ENCODE data around the gene DNAJB12. TPM values are rescaled to one million over a fixed set of nuclear protein-coding genes. Genes with fewer than 3 reads are reported as not detected.
"Not testable (repeated sequence)": the region's sequence is repeated elsewhere in the genome, so short reads cannot be mapped to it uniquely, and the experiment has no call there.

The DNAJB12 gene
- total RNA-seq, 3 donors from 2014 or later (not counting 1 experiment from before 2014, with no cell fraction given) = 47.3 to 54.2 (median 48.7) TPM

DNA sequence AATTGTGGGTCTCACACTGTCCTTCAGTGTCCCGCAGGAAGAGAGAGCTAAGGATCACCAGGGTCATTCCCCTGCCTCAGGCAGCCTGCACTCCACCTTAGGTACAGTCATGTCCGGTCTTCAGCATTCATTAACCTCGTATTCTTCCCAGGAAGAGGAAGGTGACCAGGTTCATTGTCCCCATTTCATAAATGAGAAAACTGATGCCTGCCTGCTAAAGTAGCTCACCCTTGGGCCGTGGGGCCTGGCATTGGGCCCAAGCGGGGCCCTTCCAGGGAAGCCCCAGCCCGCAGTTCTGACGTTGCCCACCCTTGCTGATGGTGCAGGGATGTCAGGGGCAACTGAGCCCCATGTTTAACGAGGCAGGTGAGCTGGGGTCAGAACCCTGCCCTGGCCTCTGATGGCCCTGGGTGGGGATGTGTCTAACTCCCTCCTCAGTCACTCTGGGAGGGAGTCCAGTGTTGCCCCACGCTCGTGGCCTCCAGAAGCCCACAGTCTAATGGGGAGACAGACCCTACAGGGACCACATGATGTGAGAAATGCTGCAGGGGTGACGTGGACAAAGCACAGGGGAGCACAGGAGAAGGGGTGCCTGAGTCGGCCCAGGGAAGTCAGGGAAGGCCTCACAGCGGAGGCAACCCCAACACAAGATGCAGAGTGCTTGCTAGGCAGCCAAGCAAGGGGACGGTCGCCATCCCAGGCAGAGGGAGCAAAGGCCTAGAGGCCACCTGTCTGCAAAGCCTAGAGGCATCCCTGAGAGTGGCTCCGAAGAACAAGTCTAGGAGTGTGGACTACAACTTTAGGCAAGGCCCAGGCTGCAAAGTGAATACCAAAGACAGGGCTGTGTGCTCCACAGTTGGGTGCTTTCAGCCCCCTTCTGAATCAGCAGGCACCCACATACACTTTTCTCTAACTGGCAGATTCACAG lies 55.9 kb downstream of the DNAJB12 start:
- H3K36me3 Mint-ChIP-seq = no peaks in the 10 kb centered on the region
- intact Hi-C loops (cut with micrococcal nuclease) = no loop called here

DNA sequence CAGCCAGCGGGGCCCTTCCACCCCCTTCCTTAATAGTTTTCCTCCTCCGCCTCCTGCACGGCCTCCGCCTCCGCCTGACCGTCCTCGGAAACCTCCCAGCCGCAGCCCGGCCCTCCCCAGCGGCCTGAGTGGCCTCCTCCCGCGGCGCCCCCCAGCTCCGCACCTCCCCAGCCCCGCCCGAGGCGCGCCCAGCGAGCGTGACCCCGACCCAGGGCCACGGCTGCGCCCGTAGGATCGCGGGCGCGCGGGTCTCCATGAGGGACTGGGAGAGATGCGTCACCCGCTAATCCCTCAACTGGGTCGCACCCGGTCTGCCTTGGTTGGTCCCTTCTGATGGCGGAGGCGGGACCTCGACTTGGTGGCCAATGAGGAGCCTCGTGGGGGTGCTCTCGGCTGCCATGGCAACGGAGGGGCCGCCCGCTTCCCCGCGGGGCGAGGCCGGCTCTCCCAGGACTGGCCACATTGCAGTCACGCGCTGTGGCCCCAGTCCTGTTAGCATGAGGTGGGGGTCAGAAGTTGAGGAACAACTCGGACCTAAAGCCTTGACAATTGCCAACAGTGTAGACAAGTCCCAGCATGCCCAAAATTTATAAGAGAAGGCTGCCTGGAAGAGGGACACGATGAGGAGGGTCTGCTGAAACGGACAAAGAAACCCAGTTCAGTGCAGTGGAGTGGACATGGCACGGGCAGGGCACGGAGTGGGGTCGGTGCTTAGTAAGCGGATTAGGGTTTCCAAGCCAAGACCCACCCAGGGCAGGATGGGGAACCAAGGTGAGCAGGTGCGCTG lies 56.7 kb downstream of the DNAJB12 start:
- TF ChIP-seq, protein P1, sequence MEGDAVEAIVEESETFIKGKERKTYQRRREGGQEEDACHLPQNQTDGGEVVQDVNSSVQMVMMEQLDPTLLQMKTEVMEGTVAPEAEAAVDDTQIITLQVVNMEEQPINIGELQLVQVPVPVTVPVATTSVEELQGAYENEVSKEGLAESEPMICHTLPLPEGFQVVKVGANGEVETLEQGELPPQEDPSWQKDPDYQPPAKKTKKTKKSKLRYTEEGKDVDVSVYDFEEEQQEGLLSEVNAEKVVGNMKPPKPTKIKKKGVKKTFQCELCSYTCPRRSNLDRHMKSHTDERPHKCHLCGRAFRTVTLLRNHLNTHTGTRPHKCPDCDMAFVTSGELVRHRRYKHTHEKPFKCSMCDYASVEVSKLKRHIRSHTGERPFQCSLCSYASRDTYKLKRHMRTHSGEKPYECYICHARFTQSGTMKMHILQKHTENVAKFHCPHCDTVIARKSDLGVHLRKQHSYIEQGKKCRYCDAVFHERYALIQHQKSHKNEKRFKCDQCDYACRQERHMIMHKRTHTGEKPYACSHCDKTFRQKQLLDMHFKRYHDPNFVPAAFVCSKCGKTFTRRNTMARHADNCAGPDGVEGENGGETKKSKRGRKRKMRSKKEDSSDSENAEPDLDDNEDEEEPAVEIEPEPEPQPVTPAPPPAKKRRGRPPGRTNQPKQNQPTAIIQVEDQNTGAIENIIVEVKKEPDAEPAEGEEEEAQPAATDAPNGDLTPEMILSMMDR (IDR thresholded peaks at IDR 0.05) = no peak
- no peaks in the 10 kb centered on the region for H3K9me3 ChIP-seq (ENCODE audit: control insufficient read depth, insufficient read depth, low read length)
- Mint-ChIP-seq H3K4me3 (peak overlapping the region; percentile 89), H3K27me3 (ENCODE audit: low read depth in 2 of 2) (no peaks in the 10 kb centered on the region), H3K4me1 (peaks cover 36 to 59% of the 10 kb centered on the region in 2 donors), H3K27ac (peak overlapping the region; percentile 97 to 99), H3K9me3 (no peaks in the 10 kb centered on the region), H3K36me3 (no peaks in the 10 kb centered on the region)
- DNase-seq = peak; percentile 88 to 95
- H3K36me3 ChIP-seq (ENCODE audit: control insufficient read depth, insufficient read depth, low read length) = no peaks in the 10 kb centered on the region
- peak; percentile 74 to 85 (median 74) for ATAC-seq
- H3K27me3 ChIP-seq (ENCODE audit: control insufficient read depth, insufficient read depth, low read length) = no peaks in the 10 kb centered on the region
- H3K4me3 ChIP-seq (ENCODE audit: low read length) = peak overlapping the region; percentile 65
- H3K4me1 ChIP-seq (ENCODE audit: control insufficient read depth, insufficient read depth, low read length) = peaks cover 51% of the 10 kb centered on the region
- intact Hi-C loops (cut with micrococcal nuclease) = loop anchor here (1.0 to 2.0 kb wide), 6 partner anchors 22 to 49 kb away; no protein-coding TSS in a partner anchor
- peak overlapping the region; percentile 98 for H3K27ac ChIP-seq (ENCODE audit: low read length)
- WGBS (ENCODE audit: insufficient coverage) = 13% methylated on average over 55 of the region's 55 CpGs

More for the DNA sequence above, 55.9 kb downstream of the DNAJB12 start:
- Mint-ChIP-seq H3K27me3 (ENCODE audit: low read depth in 2 of 2) (no peaks in the 10 kb centered on the region), H3K27ac (peak overlapping the region; percentile 97 to 99), H3K4me1 (peaks cover 33 to 63% of the 10 kb centered on the region in 2 donors), H3K9me3 (no peaks in the 10 kb centered on the region), H3K4me3 (no peak overlapping the region)
- Histone ChIP-seq H3K4me3 (ENCODE audit: low read length) (no peak overlapping the region), H3K27me3 (ENCODE audit: control insufficient read depth, insufficient read depth, low read length) (no peaks in the 10 kb centered on the region), H3K9me3 (ENCODE audit: control insufficient read depth, insufficient read depth, low read length) (no peaks in the 10 kb centered on the region), H3K4me1 (ENCODE audit: control insufficient read depth, insufficient read depth, low read length) (peaks cover 57% of the 10 kb centered on the region), H3K27ac (ENCODE audit: low read length) (peak overlapping the region; percentile 98), H3K36me3 (ENCODE audit: control insufficient read depth, insufficient read depth, low read length) (no peaks in the 10 kb centered on the region)
- ATAC-seq = no peak
- TF ChIP-seq, protein P1 (IDR thresholded peaks at IDR 0.05) = no peak
- WGBS (ENCODE audit: insufficient coverage) = 93% methylated on average over 16 of the region's 16 CpGs
- peak in 1 of 2 donors; percentile 38 for DNase-seq

DNA sequence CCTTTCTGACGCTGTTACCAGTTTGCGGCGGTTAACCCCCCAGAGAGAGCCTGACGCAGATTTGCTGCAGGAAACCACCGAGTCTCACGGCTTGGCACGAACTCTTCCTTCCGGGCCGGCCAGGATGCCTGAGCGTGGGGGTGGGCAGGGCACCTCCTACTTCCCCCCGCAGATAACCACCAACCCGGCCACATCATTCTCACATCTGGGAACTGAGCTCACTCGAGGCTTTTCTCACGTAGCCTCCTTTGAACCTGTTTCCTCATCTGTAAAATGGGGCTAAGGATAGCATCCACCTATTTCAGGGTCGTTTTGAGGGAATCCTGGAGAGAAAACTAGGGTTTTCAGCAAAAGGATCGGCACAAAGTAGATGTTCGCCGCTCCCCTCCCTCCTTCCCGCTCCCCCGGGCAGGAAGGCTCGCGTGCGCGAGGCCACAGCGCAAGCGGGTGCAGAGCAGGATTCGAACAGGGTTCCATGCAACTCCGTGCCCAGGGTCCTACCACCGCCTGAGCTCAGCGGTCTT lies 57.4 kb downstream of the DNAJB12 start:
- Mint-ChIP-seq H3K27ac (peak overlapping the region; percentile 97 to 99), H3K4me3 (peak overlapping the region; percentile 89), H3K9me3 (no peaks in the 10 kb centered on the region), H3K27me3 (ENCODE audit: low read depth in 2 of 2) (no peaks in the 10 kb centered on the region), H3K4me1 (peaks cover 41 to 66% of the 10 kb centered on the region in 2 donors), H3K36me3 (no peaks in the 10 kb centered on the region)
- ATAC-seq = peak; percentile 72 to 90 (median 81)
- Histone ChIP-seq H3K27me3 (ENCODE audit: control insufficient read depth, insufficient read depth, low read length) (no peaks in the 10 kb centered on the region), H3K36me3 (ENCODE audit: control insufficient read depth, insufficient read depth, low read length) (no peaks in the 10 kb centered on the region), H3K27ac (ENCODE audit: low read length) (peak overlapping the region; percentile 98), H3K9me3 (ENCODE audit: control insufficient read depth, insufficient read depth, low read length) (no peaks in the 10 kb centered on the region), H3K4me3 (ENCODE audit: low read length) (peak overlapping the region; percentile 65), H3K4me1 (ENCODE audit: control insufficient read depth, insufficient read depth, low read length) (peaks cover 48% of the 10 kb centered on the region)
- peak; percentile 91 to 99 for DNase-seq
- TF ChIP-seq, protein P1 (IDR thresholded peaks at IDR 0.05) = no peak
- 0% methylated on average over 30 of the region's 30 CpGs for WGBS (ENCODE audit: insufficient coverage)
- intact Hi-C loops (cut with micrococcal nuclease) = loop anchor here (1.0 to 2.0 kb wide), 6 partner anchors 23 to 49 kb away; no protein-coding TSS in a partner anchor

DNA sequence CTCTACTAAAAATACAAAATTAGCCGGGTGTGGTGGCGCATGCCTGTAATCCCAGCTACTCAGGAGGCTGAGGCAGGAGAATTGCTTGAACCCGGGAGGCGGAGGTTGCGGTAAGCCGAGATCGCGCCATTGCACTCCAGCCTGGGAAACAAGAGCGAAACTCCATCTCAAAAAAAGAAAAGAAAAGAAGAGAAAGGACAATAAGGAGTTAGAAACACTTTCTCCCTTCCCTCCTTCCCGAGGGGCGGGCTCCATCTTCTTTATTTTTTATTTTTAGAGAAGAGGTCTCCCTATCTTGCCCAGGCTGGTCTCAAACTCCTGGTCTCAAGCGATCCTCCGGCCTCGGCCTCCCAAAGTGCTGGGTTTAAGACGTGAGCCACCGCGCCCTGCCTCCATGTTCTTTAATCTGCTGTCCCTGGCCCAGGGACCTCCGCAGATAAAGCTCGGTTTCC lies 57.9 kb downstream of the DNAJB12 start:
- H3K36me3 ChIP-seq (ENCODE audit: control insufficient read depth, insufficient read depth, low read length) = not testable (repeated sequence)

More for the DNA sequence above, 57.9 kb downstream of the DNAJB12 start:
- H3K27me3 Mint-ChIP-seq (ENCODE audit: low read depth in 2 of 2); DNase-seq; H3K9me3 Mint-ChIP-seq; H3K36me3 Mint-ChIP-seq; H3K27me3 ChIP-seq (ENCODE audit: control insufficient read depth, insufficient read depth, low read length); ATAC-seq; H3K9me3 ChIP-seq (ENCODE audit: control insufficient read depth, insufficient read depth, low read length): not testable (repeated sequence)
- Mint-ChIP-seq H3K27ac (peak overlapping the region; percentile 97 to 99), H3K4me1 (peaks cover 41 to 68% of the 10 kb centered on the region in 2 donors), H3K4me3 (peak overlapping the region; percentile 89)
- intact Hi-C loops (cut with micrococcal nuclease) = loop anchor here (1.0 to 2.0 kb wide), 6 partner anchors 23 to 48 kb away; no protein-coding TSS in a partner anchor
- Histone ChIP-seq H3K4me3 (ENCODE audit: low read length) (peak overlapping the region; percentile 65), H3K27ac (ENCODE audit: low read length) (peak overlapping the region; percentile 98), H3K4me1 (ENCODE audit: control insufficient read depth, insufficient read depth, low read length) (peaks cover 45% of the 10 kb centered on the region)
- 1% methylated on average over 8 of the region's 19 CpGs for WGBS (ENCODE audit: insufficient coverage)
